Activated CD4-positive, alpha-beta T cell treated with anti-CD3 and anti-CD28 coated beads, Interleukin-2, amount 50 U/mL, for 24 hours (primary cell): Measurements from ENCODE around the gene LINGO1.

Experiments used
- DNase-seq, 2 donors: peaks; one replicate each; pipeline ENCODE4 v3.0.0-alpha.2; 2020; ENCODE audit warnings: low read depth in 1 of 2, low spot score in 1 of 2

The LINGO1 gene

GRCh38 chr15:77573802-77574201, 58.9 kb downstream of the LINGO1 start:
- no peak for DNase-seq

GRCh38 chr15:77572186-77572585, 60.5 kb downstream of the LINGO1 start:
- DNase-seq: no peak

GRCh38 chr15:77571741-77572140, 61.0 kb downstream of the LINGO1 start:
- DNase-seq: no peak

- no peak for DNase-seq
Measured at GRCh38 chr15:77571181-77571580, 61.5 kb downstream of the LINGO1 start.

- no peak for DNase-seq
Measured at GRCh38 chr15:77569729-77570125, 63.0 kb downstream of the LINGO1 start.

- DNase-seq: no peak
Measured at GRCh38 chr15:77568973-77569728, 63.6 kb downstream of the LINGO1 start.

GRCh38 chr15:77568014-77568972, 64.4 kb downstream of the LINGO1 start:
- DNase-seq: no peak

- DNase-seq: no peak
Measured at GRCh38 chr15:77567202-77567601, 65.5 kb downstream of the LINGO1 start.

- no peak for DNase-seq
Measured at GRCh38 chr15:77566092-77566491, 66.6 kb downstream of the LINGO1 start.

- DNase-seq: no peak
Measured at GRCh38 chr15:77565378-77565915, 67.3 kb downstream of the LINGO1 start.

- DNase-seq: no peak
Measured at GRCh38 chr15:77564938-77565337, 67.8 kb downstream of the LINGO1 start.

- no peak for DNase-seq
Measured at GRCh38 chr15:77564341-77564740, 68.4 kb downstream of the LINGO1 start.

- no peak for DNase-seq
Measured at GRCh38 chr15:77563623-77564156, 69.0 kb downstream of the LINGO1 start.
